IPS-20b (cell line): ENCODE results near the gene MRGPRG.
A peak's percentile ranks its signal among the peaks of the same experiment; 100 is the strongest.

Experiments used
- H3K27ac ChIP-seq: one replicate; pipeline ENCODE4 v1.5.1; 2013; ENCODE audit warnings: low read length
- H3K27me3 ChIP-seq: 2 replicates; pipeline ENCODE4 v1.6.1; 2013; ENCODE audit warnings: mild to moderate bottlenecking, low read length, inconsistent platforms; ENCODE audit not compliant: insufficient read depth
- H3K36me3 ChIP-seq: 2 replicates; pipeline ENCODE4 v1.6.1; 2013; ENCODE audit warnings: low read depth, mild to moderate bottlenecking, inconsistent platforms, low read length, moderate library complexity; ENCODE audit not compliant: insufficient read depth
- H3K4me1 ChIP-seq: 2 replicates; pipeline ENCODE4 v1.6.1; 2013; ENCODE audit warnings: mild to moderate bottlenecking, control low read depth, inconsistent platforms, low read length, moderate library complexity; ENCODE audit not compliant: insufficient read depth
- H3K4me3 ChIP-seq: 2 replicates; pipeline ENCODE4 v1.5.1; 2013; ENCODE audit warnings: mild to moderate bottlenecking, low read length, inconsistent platforms
- H3K9ac ChIP-seq: 2 replicates; pipeline ENCODE4 v1.6.1; 2013; ENCODE audit warnings: low read depth, mild to moderate bottlenecking, inconsistent platforms, low read length, moderate library complexity
- H3K9me3 ChIP-seq: 2 replicates; pipeline ENCODE4 v1.6.1; 2013; ENCODE audit warnings: mild to moderate bottlenecking, low read depth, low read length, inconsistent platforms; ENCODE audit not compliant: insufficient read depth

Gene MRGPRG

DNA sequence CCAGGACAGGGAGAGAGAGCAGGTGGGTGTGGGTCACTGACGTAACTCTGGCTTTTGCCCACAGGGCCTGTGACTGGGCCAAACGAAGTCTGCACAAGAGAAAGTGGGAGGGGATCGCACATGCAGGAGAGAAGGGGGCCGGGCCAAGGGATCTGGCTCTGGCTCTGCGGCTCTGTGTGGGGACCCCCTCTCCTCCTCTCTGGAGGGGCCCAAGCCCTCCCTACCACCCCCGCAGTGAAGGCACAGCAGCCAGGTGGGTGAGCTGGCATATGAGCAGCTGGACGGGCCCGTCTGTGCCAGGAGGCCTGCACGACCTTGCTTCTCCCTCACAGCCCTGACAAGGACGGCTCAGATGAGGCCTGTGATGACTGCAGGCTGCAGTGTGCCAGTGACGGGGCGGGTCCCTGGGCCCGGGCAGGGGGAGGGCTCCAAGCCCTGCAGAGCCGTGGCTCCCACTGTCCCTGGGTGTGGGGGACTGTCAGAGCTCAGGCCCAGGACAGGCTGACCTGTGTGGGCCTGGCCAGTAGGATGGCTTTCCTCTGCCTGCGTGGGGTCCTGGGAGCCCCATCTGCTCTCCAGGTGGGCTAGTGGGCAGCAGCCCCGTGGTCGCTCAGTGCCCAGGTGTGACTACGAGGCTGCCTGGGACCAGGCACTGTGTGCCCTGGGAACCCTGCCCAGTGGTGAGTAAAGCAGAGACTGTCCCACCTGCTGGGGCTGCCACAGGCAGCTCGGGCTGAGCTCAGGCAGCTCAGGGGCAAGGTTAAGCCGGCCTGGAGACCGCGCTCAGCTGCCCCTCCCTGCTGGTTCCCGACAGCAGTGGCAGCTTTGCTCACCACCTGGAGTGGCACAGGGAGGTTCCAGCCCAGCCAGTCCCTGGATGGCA, 22.2 kb downstream of the MRGPRG start:
- no peaks in the 10 kb centered on the region for H3K4me1 ChIP-seq
- no peak overlapping the region for H3K4me3 ChIP-seq
- no peak overlapping the region for H3K27ac ChIP-seq
- H3K36me3 ChIP-seq: no peaks in the 10 kb centered on the region
- H3K9me3 ChIP-seq: no peaks in the 10 kb centered on the region
- peaks cover 9% of the 10 kb centered on the region for H3K27me3 ChIP-seq
- H3K9ac ChIP-seq: no peak overlapping the region

DNA sequence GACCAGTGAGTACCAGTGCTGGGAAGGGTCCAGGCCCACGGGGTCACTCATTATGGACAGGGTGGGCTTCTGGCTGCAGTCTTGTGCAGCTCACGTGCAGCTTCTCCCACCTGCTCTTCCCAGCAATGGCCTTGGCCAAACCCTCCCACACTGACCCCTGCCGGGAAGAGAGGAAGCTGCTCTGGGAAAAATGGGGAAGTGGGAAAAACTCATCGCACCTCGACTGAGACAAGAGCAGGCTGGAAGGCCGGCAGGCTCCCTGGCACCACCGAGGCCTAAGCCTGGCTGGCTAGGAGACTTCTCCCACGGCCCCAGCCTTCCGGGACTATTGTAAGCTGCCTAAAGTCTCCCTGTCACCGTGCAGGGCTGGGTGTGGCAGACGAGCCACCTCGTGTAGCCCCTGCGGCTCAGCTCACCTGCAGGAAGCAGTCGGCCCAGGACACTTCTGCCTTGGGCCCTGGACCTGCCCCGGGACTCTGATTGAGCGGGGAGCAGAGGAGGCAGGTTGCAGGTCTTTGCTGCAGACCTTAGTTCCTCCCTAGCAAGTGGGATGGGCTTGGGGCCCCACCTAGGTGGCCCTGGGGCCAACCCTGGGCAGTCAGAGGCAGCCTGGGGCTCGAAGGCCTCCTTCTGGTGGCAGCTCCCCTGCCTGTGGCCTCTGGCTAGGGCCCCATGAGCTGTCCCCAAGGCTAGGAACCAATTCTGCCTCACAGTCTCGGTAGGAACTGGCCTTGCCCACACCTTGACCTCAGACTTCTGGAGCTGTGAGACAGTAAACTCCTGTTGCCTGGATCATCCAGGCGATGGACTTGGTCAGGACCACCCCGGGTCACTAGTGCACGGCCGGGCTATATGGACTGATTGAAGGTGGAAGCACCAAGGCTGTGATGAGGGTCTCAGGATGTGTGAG, 23.1 kb downstream of the MRGPRG start:
- Histone ChIP-seq H3K9ac (no peak overlapping the region), H3K27ac (no peak overlapping the region), H3K27me3 (peaks cover under 1% of the 10 kb centered on the region; the same call in 1 of the 2 replicates)

DNA sequence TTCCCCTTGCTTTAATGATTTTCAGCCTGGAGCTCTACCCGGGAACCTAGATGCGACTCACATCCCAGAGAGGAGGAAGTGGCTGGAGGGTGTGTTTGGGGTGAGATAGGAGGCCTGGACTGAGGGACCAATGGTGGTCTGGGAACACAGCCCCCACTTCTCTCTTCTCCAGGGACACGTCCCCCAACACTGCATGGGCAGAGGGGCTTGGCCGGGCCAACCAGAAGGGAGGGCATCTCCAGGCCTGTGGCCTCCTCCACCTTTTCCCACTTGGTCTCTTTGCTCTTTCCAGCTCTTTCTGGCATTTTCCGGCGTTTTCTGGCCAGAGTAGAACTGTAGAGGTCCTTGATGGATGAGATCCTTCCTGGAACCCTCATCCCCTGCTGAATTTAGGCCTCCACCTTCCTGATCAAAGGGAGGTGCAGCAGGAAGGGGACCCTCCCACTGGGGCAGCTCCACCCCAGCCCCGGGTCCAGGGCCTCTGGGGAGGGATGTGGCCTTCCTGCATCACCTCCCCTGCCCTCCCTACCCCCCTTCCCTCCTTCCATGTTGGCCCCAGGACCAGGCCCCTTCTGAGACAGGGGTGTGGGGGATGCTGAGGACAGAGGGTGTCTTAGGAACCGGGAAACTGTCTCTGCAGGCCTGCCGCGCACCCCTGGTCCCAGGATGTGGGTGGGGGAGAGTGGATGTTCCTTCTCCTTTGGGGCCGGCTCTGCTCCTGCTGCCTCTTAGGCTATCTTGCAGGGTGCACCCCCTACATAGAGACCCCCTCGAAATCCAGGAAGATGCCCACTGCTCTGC, 24.4 kb downstream of the MRGPRG start:
- Histone ChIP-seq H3K27me3 (no peaks in the 10 kb centered on the region; the same call in 1 of the 2 replicates), H3K9ac (no peak overlapping the region), H3K36me3 (no peaks in the 10 kb centered on the region), H3K4me1 (peaks cover 8% of the 10 kb centered on the region; the same call in 1 of the 2 replicates), H3K4me3 (no peak overlapping the region), H3K9me3 (no peaks in the 10 kb centered on the region), H3K27ac (no peak overlapping the region)

More for the DNA sequence above, 23.1 kb downstream of the MRGPRG start:
- Histone ChIP-seq H3K4me3 (no peak overlapping the region), H3K4me1 (peaks cover under 1% of the 10 kb centered on the region; the same call in 1 of the 2 replicates), H3K9me3 (no peaks in the 10 kb centered on the region), H3K36me3 (no peaks in the 10 kb centered on the region)

DNA sequence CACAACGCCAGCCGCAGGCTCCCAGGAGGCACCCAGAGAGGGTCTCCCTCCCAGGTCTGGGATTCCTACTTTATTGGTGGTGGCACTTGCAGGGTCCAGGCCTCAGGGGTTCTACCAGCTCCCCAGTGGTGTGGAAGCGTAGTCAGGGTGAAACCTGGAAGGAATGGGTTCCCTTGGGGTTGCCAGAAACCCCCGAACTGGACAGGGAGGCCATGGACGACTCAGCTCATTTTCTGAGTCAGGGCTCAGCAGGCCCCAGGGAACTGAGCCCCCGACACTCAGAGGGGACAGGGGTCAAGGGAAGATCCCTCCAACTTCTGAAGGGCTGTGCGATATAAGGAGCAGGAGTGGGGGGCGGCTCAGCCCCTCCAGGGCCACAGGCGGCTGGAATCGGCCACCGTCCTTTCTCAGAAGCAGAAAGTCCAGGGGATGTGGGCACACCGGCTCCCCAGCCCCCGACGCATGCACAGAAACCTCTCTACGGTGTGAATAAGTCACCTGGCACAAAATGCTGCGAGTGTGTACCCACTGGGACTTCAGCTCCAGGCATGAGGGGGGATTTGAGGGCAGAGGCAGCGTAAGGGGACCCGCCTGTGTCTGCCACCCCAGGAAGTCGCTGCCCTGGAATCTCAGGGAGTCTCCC, 25.1 kb downstream of the MRGPRG start:
- H3K27ac ChIP-seq: no peak overlapping the region
- H3K4me1 ChIP-seq: peaks cover 12% of the 10 kb centered on the region; the same call in 1 of the 2 replicates
- H3K4me3 ChIP-seq: no peak overlapping the region
- no peaks in the 10 kb centered on the region; the same call in 1 of the 2 replicates for H3K27me3 ChIP-seq
- no peaks in the 10 kb centered on the region for H3K36me3 ChIP-seq
- H3K9me3 ChIP-seq: no peaks in the 10 kb centered on the region
- H3K9ac ChIP-seq: peak overlapping the region; percentile 45; the same call in 1 of the 2 replicates

DNA sequence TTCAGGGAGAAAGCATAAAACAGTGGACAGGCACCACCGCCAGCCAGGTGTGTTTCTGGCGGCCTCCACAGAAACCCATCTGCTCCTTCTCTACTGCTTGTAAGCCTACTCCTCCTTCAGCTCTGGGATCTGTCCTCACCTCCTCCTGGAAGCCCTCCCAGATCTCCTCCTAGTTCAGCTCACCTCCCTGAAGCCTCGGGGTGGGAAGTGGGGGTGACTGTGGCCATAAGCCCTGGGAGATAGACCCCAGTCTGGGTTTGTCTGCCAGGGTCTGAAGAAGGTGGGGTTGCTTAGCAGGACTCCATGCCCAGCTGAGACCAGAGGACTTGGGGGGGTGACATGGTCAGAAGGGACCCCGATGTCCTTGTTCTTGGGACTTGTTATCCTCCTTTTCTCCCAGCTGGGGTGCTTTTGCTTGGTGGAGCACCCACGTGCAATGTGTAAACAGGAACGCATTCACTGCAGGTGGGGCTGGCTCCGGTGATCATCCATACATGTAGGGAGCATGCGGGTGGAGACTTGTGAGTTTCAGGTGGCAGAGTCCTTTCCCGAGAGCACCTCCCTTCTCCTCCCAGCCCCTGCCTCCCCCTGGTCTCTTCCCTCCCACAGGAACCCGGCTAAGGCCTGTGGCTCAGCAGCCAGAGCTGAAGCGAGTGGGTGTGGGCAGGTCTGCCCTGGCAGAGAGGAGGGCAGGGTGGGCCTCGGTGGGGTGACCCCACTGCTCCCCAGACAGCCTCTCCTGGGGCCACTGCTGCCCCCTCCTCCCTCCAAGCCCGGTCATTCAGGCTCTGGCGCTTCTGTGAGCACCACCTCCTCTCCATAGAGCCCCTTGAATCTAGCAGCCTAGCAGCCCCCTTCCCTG, 25.9 kb downstream of the MRGPRG start:
- H3K27ac ChIP-seq: no peak overlapping the region
- no peaks in the 10 kb centered on the region for H3K36me3 ChIP-seq
- no peak overlapping the region for H3K4me3 ChIP-seq
- no peaks in the 10 kb centered on the region for H3K9me3 ChIP-seq
- no peaks in the 10 kb centered on the region; the same call in 1 of the 2 replicates for H3K27me3 ChIP-seq
- H3K4me1 ChIP-seq: peaks cover 15% of the 10 kb centered on the region; the same call in 1 of the 2 replicates
- no peak overlapping the region for H3K9ac ChIP-seq

DNA sequence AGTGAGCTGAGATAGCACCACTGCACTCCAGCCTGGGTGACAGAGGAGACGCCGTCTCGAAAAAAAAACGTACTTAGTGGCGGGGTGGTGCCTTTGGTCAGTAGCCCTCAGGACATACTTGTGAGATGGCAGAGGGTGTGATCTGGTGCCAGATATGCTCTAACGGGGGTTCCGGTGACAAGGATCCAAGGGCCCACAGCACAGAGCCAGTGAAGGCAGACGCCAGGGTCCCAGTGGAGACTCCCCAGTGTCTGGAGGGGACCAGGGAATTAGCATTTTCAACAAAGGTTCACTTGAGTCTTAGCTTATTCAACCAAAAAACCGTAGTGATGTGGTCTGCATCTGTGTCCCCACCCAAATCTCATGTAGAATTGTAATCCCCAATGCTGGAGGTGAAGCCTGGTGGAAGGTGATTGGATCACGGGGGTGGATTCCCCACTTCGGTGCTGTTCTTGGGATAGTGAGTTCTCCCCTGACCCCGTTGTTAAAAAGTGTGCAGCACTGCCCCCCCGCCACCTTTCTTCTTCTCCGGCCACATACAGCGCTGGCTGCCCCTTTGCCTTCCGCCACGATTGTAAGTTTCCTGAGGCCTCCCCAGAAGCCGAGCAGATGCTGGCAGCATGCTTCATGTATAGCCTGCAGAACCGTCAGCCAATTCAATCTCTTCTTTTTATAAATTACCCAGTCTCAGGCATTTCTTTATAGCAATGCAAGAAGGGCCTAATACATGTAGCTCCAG, 26.9 kb downstream of the MRGPRG start:
- Histone ChIP-seq H3K9me3 (no peaks in the 10 kb centered on the region), H3K4me1 (peaks cover 15% of the 10 kb centered on the region; the same call in 1 of the 2 replicates), H3K36me3 (no peaks in the 10 kb centered on the region), H3K4me3 (no peak overlapping the region), H3K9ac (no peak overlapping the region), H3K27ac (no peak overlapping the region), H3K27me3 (no peaks in the 10 kb centered on the region; the same call in 1 of the 2 replicates)

DNA sequence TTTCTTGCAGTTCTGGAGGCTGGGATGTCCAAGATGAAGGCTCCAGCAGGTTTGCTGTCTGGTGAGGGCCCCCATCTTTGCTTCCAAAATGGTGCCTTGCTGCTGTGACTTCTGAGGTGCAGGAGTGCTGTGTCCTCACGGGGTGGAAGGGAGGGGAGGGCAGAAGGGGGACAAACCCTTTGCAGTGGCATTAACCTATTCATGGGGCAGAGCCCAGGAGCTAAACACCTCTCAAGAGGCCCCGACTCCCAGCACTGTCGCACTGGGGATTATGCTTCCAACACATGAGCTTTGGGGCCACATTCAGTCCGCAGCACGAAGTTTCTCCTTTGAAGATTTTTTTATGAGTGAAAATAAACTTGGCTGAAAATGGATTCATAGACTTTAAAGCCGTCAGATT, 28.0 kb downstream of the MRGPRG start:
- Histone ChIP-seq H3K27me3 (no peaks in the 10 kb centered on the region; the same call in 1 of the 2 replicates), H3K9ac (no peak overlapping the region), H3K27ac (no peak overlapping the region), H3K4me3 (no peak overlapping the region), H3K36me3 (no peaks in the 10 kb centered on the region), H3K4me1 (peaks cover 15% of the 10 kb centered on the region; the same call in 1 of the 2 replicates), H3K9me3 (no peaks in the 10 kb centered on the region)

DNA sequence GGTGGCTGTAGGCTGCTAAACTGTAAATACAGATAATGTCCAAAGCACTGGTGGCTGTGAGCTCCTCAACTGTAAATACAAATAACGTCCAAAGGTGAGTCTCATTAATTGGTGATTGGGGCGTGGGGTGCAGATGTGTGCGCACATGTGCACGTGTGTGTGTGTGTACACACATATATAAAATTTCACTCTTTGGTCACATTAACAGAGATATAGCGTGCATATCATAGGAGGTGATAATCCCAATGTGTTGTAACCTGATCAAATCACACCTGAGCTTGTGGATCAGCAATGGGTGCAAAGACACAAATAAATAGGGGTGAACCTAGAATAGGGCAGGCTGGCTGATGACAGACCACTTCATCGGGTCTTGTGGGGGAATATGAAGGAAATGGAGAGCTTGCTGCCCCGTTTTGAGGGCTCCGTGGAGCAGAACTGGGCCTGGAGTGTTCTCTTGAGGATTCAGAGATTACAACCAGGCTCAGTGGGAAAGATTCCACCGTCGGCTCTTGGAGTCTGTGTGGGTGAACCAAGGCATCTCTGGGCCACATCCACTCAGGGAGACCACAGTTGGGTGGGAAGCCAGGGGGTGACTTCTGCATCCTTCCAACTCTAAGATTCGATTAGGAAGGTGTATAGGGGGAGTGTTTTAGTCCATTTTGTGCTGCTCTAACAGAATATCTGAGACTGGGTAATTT, 28.6 kb downstream of the MRGPRG start:
- no peaks in the 10 kb centered on the region for H3K9me3 ChIP-seq
- no peaks in the 10 kb centered on the region; the same call in 1 of the 2 replicates for H3K27me3 ChIP-seq
- H3K36me3 ChIP-seq: no peaks in the 10 kb centered on the region
- peaks cover 15% of the 10 kb centered on the region; the same call in 1 of the 2 replicates for H3K4me1 ChIP-seq
- H3K9ac ChIP-seq: peak overlapping the region; percentile 35; the same call in 1 of the 2 replicates
- peak overlapping the region; percentile 5 for H3K27ac ChIP-seq
- H3K4me3 ChIP-seq: peak overlapping the region; percentile 46; the same call in 1 of the 2 replicates

DNA sequence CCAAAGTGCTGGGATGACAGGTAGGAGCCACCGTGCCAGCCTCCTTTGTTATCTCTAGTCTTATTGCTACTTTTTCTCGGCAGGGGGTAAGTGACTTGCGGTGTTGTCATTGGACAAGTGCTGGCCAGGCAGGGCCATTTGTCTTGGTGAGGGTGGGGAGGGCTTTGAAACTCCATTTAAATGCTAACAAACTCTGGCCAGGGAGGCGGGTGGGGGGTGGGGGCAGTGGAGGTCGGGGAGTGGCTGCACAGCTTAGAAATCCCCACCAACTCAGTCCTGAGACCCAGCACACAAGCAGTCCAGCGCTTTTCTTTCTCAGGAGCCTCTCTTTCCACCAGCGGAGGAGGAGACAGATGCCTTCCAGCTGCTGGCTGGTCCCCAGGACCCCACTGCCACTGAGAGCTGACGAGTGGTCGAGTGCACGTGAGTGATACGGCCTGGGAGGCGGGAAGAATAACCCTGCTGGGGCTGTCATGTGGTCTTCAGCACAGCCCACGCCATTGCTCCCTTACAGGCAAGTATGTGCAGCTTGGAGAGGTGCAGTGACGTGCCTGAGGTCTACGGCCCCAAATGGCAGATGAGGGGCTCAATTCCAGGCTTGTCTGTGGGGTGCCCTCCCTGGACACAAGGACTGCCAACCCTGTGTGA, 29.3 kb downstream of the MRGPRG start:
- Histone ChIP-seq H3K27me3 (no peaks in the 10 kb centered on the region; the same call in 1 of the 2 replicates), H3K27ac (peak overlapping the region; percentile 5), H3K4me1 (peaks cover 15% of the 10 kb centered on the region; the same call in 1 of the 2 replicates), H3K4me3 (peak overlapping the region; percentile 46; the same call in 1 of the 2 replicates), H3K9ac (peak overlapping the region; percentile 35; the same call in 1 of the 2 replicates), H3K9me3 (no peaks in the 10 kb centered on the region), H3K36me3 (no peaks in the 10 kb centered on the region)
